SK-N-SH (cell line): ENCODE data around the gene ITCH. TPM values are rescaled to one million over a fixed set of nuclear protein-coding genes. Genes with fewer than 3 reads are reported as not detected.

ENCODE experiments used
- CTCF ChIA-PET: fragments of 300-600, 350-600 bp; formaldehyde crosslinking; extraction: SDS; loops from one replicate; lab custom pipeline; 2021; lab: Yijun Ruan, JAX
- POLR2A ChIA-PET: fragments of 350-600 bp; sonication (Branson Sonifier 250); formaldehyde crosslinking; extraction: SDS; loops from one replicate; lab custom pipeline; 2020; ENCODE audit warnings: antibody characterized with exemption, inconsistent platforms; lab: Yijun Ruan, JAX
- DNase-seq: peaks from one replicate; pipeline ENCODE4 v3.0.0; 2012
- H2AFZ ChIP-seq: fragments of 200-600 bp; sonication (generic); 2 replicates; pipeline ENCODE4 v1.8.1; 2016; ENCODE audit warnings: antibody characterized with exemption, mild to moderate bottlenecking, low read depth
- H3F3A ChIP-seq: fragments of 200-600 bp; sonication (generic); replicated peaks from 2 replicates; pipeline ENCODE3; 2016; ENCODE audit warnings: antibody characterized with exemption, mild to moderate bottlenecking; ENCODE audit not compliant: insufficient read depth
- H3K27ac ChIP-seq, 2 experiments: fragments of 200-500 bp in 1 of 2; fragments of 200-600 bp in 1 of 2; sonication (Bioruptor generic) in 1 of 2; sonication (generic), shearing (Covaris generic) in 1 of 2; 2 replicates each; pipeline versions ENCODE4 v1.5.1 to v1.6.1; 2014 to 2016; ENCODE audit warnings: low read depth in 2 of 2, inconsistent platforms in 1 of 2, low read length in 1 of 2, mild to moderate bottlenecking in 1 of 2, mixed read lengths in 1 of 2
- H3K27me3 ChIP-seq: fragments of 200-600 bp; sonication (generic), shearing (Covaris generic); 2 replicates; pipeline ENCODE4 v1.6.1; 2016; ENCODE audit warnings: mixed run types; ENCODE audit not compliant: insufficient read depth
- H3K36me3 ChIP-seq, 2 experiments: fragments of 200-500 bp in 1 of 2; fragments of 200-600 bp in 1 of 2; sonication (Bioruptor generic) in 1 of 2; sonication (generic) in 1 of 2; replicated peaks in 1 of 2; 2 replicates each; pipeline versions ENCODE3 to v1.5.1; 2014 to 2016; ENCODE audit warnings: low read length in 1 of 2, mild to moderate bottlenecking in 1 of 2; ENCODE audit not compliant: insufficient read depth in 2 of 2, control insufficient read depth in 1 of 2
- H3K4me1 ChIP-seq, 2 experiments: fragments of 200-500 bp in 1 of 2; fragments of 200-600 bp in 1 of 2; sonication (Bioruptor generic) in 1 of 2; sonication (generic), shearing (Covaris generic) in 1 of 2; 2 replicates each; pipeline versions ENCODE4 v1.5.1 to v1.6.1; 2014 to 2016; ENCODE audit warnings: low read depth in 1 of 2, low read length in 1 of 2, mixed run types in 1 of 2; ENCODE audit not compliant: insufficient read depth in 2 of 2, control insufficient read depth in 1 of 2
- H3K4me2 ChIP-seq: fragments of 200-600 bp; sonication (generic), shearing (Covaris generic); 2 replicates; pipeline ENCODE4 v1.6.1; 2017; ENCODE audit warnings: mixed run types
- H3K4me3 ChIP-seq, 2 experiments: fragments of 200-500 bp in 1 of 2; fragments of 200-600 bp in 1 of 2; sonication (Bioruptor generic) in 1 of 2; sonication (generic), shearing (Covaris generic) in 1 of 2; 2 replicates each; pipeline versions ENCODE4 v1.5.1 to v1.8.1; 2014 to 2016; ENCODE audit warnings: low read depth in 2 of 2, inconsistent platforms in 1 of 2, low read length in 1 of 2, mild to moderate bottlenecking in 1 of 2, mixed read lengths in 1 of 2, moderate library complexity in 1 of 2
- H3K79me2 ChIP-seq: fragments of 200-600 bp; sonication (generic); 2 replicates; pipeline ENCODE4 v1.8.1; 2017; ENCODE audit warnings: mild to moderate bottlenecking; ENCODE audit not compliant: insufficient read depth
- H3K9ac ChIP-seq: fragments of 200-600 bp; sonication (generic); 2 replicates; pipeline ENCODE4 v1.6.1; 2017; ENCODE audit warnings: mixed run types
- H3K9me2 ChIP-seq: fragments of 200-600 bp; sonication (generic); 2 replicates; pipeline ENCODE4 v1.6.1; 2017; ENCODE audit warnings: mixed run types
- H3K9me3 ChIP-seq: fragments of 200-600 bp; sonication (generic); 2 replicates; pipeline ENCODE4 v1.6.1; 2017; ENCODE audit warnings: mixed run types, mild to moderate bottlenecking, moderate library complexity
- H4K20me1 ChIP-seq: fragments of 200-600 bp; sonication (generic); 2 replicates; pipeline ENCODE4 v1.6.1; 2017; ENCODE audit warnings: mild to moderate bottlenecking, mixed run types; ENCODE audit not compliant: insufficient read depth
- CHD2 ChIP-seq: fragments of 150-350 bp; IDR thresholded peaks from 2 replicates; pipeline ENCODE4 v1.6.1; 2018; ENCODE audit warnings: low read length; ENCODE audit not compliant: partially characterized antibody
- CTCF ChIP-seq: fragments of 200-600 bp; sonication (generic); IDR thresholded peaks from 2 replicates; pipeline ENCODE4 v1.6.1; 2017; ENCODE audit warnings: antibody characterized with exemption, mild to moderate bottlenecking, moderate library complexity
- EP300 ChIP-seq, 2 experiments: IDR thresholded peaks; 2 replicates each; pipeline versions ENCODE4 v1.4.0 to v1.6.1; 2012; ENCODE audit warnings: borderline replicate concordance in 1 of 2, low read depth in 1 of 2, low read length in 1 of 2
- FOSL2 ChIP-seq: IDR thresholded peaks from 2 replicates; pipeline ENCODE4 v1.4.0; 2012; ENCODE audit warnings: low read depth, mild to moderate bottlenecking, moderate library complexity, borderline replicate concordance
- FOXM1 ChIP-seq: IDR thresholded peaks from 2 replicates; pipeline ENCODE4 v1.4.0; 2012; ENCODE audit warnings: low read depth, mild to moderate bottlenecking
- GABPA ChIP-seq: IDR thresholded peaks from 2 replicates; pipeline ENCODE4 v1.4.0; 2012; ENCODE audit warnings: low read depth, mild to moderate bottlenecking
- GATA2 ChIP-seq: sonication (generic); formaldehyde crosslinking; IDR thresholded peaks from 2 replicates; pipeline ENCODE4 v1.5.0; 2020; ENCODE audit warnings: mild to moderate bottlenecking, missing genetic modification reagents
- JUND ChIP-seq: IDR thresholded peaks from 2 replicates; pipeline ENCODE4 v1.4.0; 2012
- MAX ChIP-seq: IDR thresholded peaks from 2 replicates; pipeline ENCODE4 v1.4.0; 2012; ENCODE audit warnings: low read depth
- MXI1 ChIP-seq: IDR thresholded peaks from 2 replicates; pipeline ENCODE4 v1.6.1; 2012; ENCODE audit warnings: mild to moderate bottlenecking, low read depth, low read length, improper control_type of control experiment
- NRF1 ChIP-seq: IDR thresholded peaks from 2 replicates; pipeline ENCODE4 v1.6.1; 2012; ENCODE audit warnings: low read depth, mild to moderate bottlenecking, low read length
- PBX3 ChIP-seq: IDR thresholded peaks from 2 replicates; pipeline ENCODE4; 2012
- RCOR1 ChIP-seq: fragments of 150-350 bp; IDR thresholded peaks from 2 replicates; pipeline ENCODE4 v1.6.1; 2017; ENCODE audit warnings: antibody characterized with exemption, low read length
- REST ChIP-seq: IDR thresholded peaks from 2 replicates; pipeline ENCODE4 v1.6.1; 2012; ENCODE audit warnings: mild to moderate bottlenecking, low read depth, low read length, moderate library complexity
- SMC3 ChIP-seq: IDR thresholded peaks from 2 replicates; pipeline ENCODE4 v1.6.1; 2012; ENCODE audit warnings: low read depth, low read length, improper control_type of control experiment
- TAF1 ChIP-seq: IDR thresholded peaks from 2 replicates; pipeline ENCODE4 v1.6.1; 2012; ENCODE audit warnings: low read depth, mild to moderate bottlenecking, low read length, moderate library complexity, borderline replicate concordance
- TEAD4 ChIP-seq: IDR thresholded peaks from 2 replicates; pipeline ENCODE4 v1.4.0; 2012; ENCODE audit warnings: mild to moderate bottlenecking, borderline replicate concordance; ENCODE audit not compliant: insufficient read depth
- USF1 ChIP-seq: IDR thresholded peaks from 2 replicates; pipeline ENCODE4 v1.4.0; 2012; ENCODE audit warnings: low read depth, borderline replicate concordance
- YY1 ChIP-seq: IDR thresholded peaks from 2 replicates; pipeline ENCODE4 v1.4.0; 2012; ENCODE audit warnings: low read depth, mild to moderate bottlenecking
- ZBTB33 ChIP-seq: IDR thresholded peaks from 2 replicates; pipeline ENCODE4 v1.4.0; 2012; ENCODE audit warnings: low read depth, borderline replicate concordance
- WGBS: methylation state at CpG from one replicate; pipeline ENCODE4 v1.1.6; 2017; ENCODE audit warnings: low lambda C conversion rate; 5-methylcytosine and 5-hydroxymethylcytosine counted together
- polyA plus RNA-seq, 3 experiments: library from polyadenylated mRNA; depleted of rRNA; stranded (reverse); fragments of >200 nt; gene quantifications; 2 replicates each; pipeline ENCODE4 v1.2.3, GENCODE V29; 2012

Gene ITCH
- polyA plus RNA-seq, 1 of the 3 experiments (the other 2 are of a cell fraction), result 3.8 TPM

GRCh38 chr20:34433391-34433790, 70.3 kb downstream of the ITCH start (continued):
- no peak for TF ChIP-seq CTCF
- TF ChIP-seq ZBTB33, result no peak
- TF ChIP-seq, all 33 proteins: peak for 0

GRCh38 chr20:34435589-34435988, 72.5 kb downstream of the ITCH start:
- no peaks in the 10 kb centered on the region for H3K9me2 ChIP-seq
- no peaks in the 10 kb centered on the region for H3K9me3 ChIP-seq
- no peak overlapping the region for H3K9ac ChIP-seq
- H3K36me3 ChIP-seq, result peaks cover 23 to 45% of the 10 kb centered on the region in 2 experiments
- no peak overlapping the region for H3K4me2 ChIP-seq
- H3K79me2 ChIP-seq, result peaks cover 4% of the 10 kb centered on the region; the same call in 1 of the 2 replicates
- H3K27ac ChIP-seq, result no peak overlapping the region
- POLR2A ChIA-PET, result no interaction called here
- CTCF ChIA-PET, result interaction anchor here (1.8 kb wide), 1 partner anchor 123 kb away, joined by 4 read pairs; no protein-coding TSS in a partner anchor
- no peaks in the 10 kb centered on the region for H3K27me3 ChIP-seq
- 97% methylated on average over 1 of the region's 1 CpG for WGBS
- peaks cover 12% of the 10 kb centered on the region for H3F3A ChIP-seq
- DNase-seq, result no peak
- TF ChIP-seq TEAD4 (no peak), FOSL2 (no peak), CHD2 (no peak), USF1 (no peak), MAX (no peak), REST (no peak), PBX3 (no peak), RCOR1 (no peak), SMC3 (no peak), NRF1 (no peak), GATA2 (CRISPR knock-in tag) (no peak), EP300 (IDR thresholded peaks at IDR 0.05; ENCODE audit: borderline replicate concordance in 1 of 2, low read depth in 1 of 2, low read length in 1 of 2) (no peak), GABPA (no peak), TAF1 (no peak), MXI1 (no peak), ZBTB33 (no peak), YY1 (no peak), FOXM1 (no peak), JUND (no peak)
- TF ChIP-seq, all 33 proteins: peak for 0
- H2AFZ ChIP-seq, result no peak overlapping the region
- no peaks in the 10 kb centered on the region for H3K4me1 ChIP-seq
- 0 out of 2 replicates have a peak, but pooled peaks cover 9% of the 10 kb centered on the region for H4K20me1 ChIP-seq
- no peak overlapping the region for H3K4me3 ChIP-seq
